K562 treated with DMSO at 1 percent for 48 hours (cell line): ENCODE data around the gene CPEB4. TPM values are rescaled to one million over a fixed set of nuclear protein-coding genes. Genes with fewer than 3 reads are reported as not detected.

ENCODE experiments used
- total RNA-seq: library from RNA; unstranded; fragments of 300-600 nt; gene quantifications from 2 replicates; pipeline ENCODE4 v1.2.3, GENCODE V29; 2022; ENCODE audit warnings: low replicate concordance; ENCODE audit errors: extremely low read depth

The CPEB4 gene
- total RNA-seq: not detected in 2 replicates

DNA sequence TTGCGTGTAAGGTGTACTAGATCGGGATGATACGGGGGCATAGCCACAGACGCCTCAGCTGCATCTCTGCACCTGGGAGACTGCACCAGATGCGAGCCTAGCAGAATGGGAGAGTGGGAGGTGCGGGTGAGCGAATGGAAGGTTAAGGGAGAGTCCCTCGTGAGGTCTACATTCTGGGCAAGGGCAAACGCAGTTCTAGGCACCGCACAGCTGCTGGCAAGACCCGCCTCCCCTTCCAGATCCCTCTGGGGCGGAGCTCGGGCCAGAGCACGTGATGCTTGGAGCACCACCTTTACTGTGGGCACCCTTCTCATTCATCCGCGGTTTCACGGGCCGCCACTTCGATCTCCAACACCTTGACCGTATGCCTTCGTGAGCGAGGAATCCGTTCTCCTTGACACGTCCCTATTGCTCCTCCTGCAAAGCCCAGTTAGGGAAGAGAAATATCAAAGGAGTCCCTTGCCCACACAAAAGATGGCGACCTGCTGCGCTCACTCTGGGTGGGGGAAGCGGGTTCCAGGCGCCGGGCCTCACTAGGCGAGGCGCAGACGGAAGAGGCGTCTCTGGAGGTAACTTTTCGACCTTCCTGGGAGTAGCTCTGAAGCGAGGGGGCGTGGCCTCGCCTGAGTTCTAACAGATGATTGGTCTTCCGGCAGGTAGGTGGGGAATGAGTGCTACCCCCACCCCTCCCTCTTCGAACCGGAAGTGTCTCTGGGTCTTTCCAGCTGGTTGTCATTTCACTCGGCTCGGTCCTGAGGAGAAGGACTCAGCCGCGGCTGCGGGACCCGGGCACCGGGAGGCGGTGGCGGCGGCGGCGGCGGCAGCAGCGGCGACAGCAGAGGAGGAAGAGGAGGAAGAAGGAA, at the start of gene CPEB4:
Gene CPEB4 (plus strand): TSS at position 740 of the 863 bp plus-strand sequence. CDS start 1,385 bp downstream, outside the sequence.

DNA sequence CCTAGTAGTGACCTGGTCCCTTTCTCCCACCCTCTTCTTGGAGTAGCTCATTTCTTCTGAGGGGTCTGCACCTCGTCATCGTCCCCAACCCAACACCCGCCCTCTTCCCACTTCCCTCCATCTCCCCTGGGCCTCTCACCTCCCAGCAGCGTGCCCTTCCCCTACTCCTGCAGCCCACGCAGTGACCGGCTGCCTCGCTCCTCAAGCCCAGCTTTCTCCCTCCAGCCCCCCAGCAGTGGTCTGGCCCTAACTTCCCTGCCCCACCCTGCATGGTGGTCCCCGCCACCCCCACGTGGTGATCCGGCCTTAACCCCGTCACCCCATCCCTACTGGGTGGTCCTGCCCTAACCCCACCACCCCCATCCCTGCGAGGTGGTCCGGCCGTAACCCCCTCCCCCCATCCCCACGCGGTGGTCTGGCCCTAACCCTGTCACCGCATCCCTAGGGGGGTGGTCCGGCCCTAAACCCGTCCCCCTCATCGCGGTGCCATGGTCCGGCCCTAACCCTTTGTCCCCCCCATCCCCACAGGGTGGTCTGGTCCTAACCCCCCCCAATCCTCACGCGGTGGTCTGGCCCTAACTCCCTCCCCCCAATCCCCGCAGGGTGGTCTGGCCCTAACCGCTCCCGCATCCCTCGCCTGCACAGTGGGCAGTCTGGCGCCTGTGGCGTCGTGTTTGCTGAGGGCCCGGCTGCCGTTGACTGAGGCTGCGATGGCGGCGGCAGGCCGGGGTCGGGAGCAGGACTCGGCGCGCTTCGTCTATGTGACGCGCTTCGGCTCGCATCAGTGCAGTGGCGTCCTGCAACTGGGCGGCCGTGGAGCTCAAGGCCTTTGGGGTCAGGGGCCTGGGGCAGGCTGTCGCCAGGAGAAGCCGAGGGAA, 100.6 kb downstream of the CPEB4 start, which contains the start of gene C5orf47:
Gene C5orf47 (plus strand): TSS at position 617 of the 878 bp plus-strand sequence. CDS start 94 bp downstream, at position 711.

Other genes starting within 250 kb of the CPEB4 start
- not detected in 2 replicates for gene C5orf47, start 100.8 kb downstream of the CPEB4 start, total RNA-seq
- not detected in 2 replicates for gene NSG2, start 157.4 kb downstream of the CPEB4 start, total RNA-seq